ENCODE data around the gene TBX1.

Gene TBX1

GRCh38 chr22:19747551-19747950 lies 13.0 kb upstream of the TBX1 start:
- Histone ChIP-seq H3K4me2 (ENCODE audit: low read length) (no peak overlapping the region), H3K27me3 (ENCODE audit: control insufficient read depth, low read length) (peaks cover 5% of the 10 kb centered on the region; the same call in 1 of the 2 replicates), H3K79me2 (ENCODE audit: control insufficient read depth, low read length) (no peaks in the 10 kb centered on the region), H3K27ac (ENCODE audit: low read depth, low read length) (no peak overlapping the region), H3K4me3 (ENCODE audit: low read length) (no peak overlapping the region), H3K36me3 (ENCODE audit: control insufficient read depth, low read length) (no peaks in the 10 kb centered on the region), H3K4me1 (ENCODE audit: control insufficient read depth, low read length) (no peaks in the 10 kb centered on the region), H4K20me1 (ENCODE audit: control insufficient read depth, insufficient read depth, low read depth, low read length) (no peaks in the 10 kb centered on the region; the same call in 1 of the 2 replicates), H3K9me2 (replicated peaks; ENCODE audit: control insufficient read depth, low read length) (no peaks in the 10 kb centered on the region), H3F3A (ENCODE audit: control insufficient read depth, insufficient read depth) (no peaks in the 10 kb centered on the region), H3K9me3 (ENCODE audit: control insufficient read depth, insufficient read depth, low read length) (no peaks in the 10 kb centered on the region)
- no peak for TF ChIP-seq CTCF (IDR thresholded peaks at IDR 0.05; ENCODE audit: low read depth, low read length, poor library complexity, severe bottlenecking)
- TF ChIP-seq EZH2phosphoT487 (IDR thresholded peaks at IDR 0.05; ENCODE audit: borderline replicate concordance, low read length), result no peak

- Histone ChIP-seq H3K27me3 (ENCODE audit: control insufficient read depth, low read length) (peaks cover 9% of the 10 kb centered on the region; the same call in 1 of the 2 replicates), H3K4me1 (ENCODE audit: control insufficient read depth, low read length) (no peaks in the 10 kb centered on the region), H3K79me2 (ENCODE audit: control insufficient read depth, low read length) (no peaks in the 10 kb centered on the region), H3K27ac (ENCODE audit: low read depth, low read length) (no peak overlapping the region), H3K4me2 (ENCODE audit: low read length) (no peak overlapping the region), H3K9me3 (ENCODE audit: control insufficient read depth, insufficient read depth, low read length) (no peaks in the 10 kb centered on the region), H3F3A (ENCODE audit: control insufficient read depth, insufficient read depth) (no peaks in the 10 kb centered on the region), H3K36me3 (ENCODE audit: control insufficient read depth, low read length) (no peaks in the 10 kb centered on the region), H3K9me2 (replicated peaks; ENCODE audit: control insufficient read depth, low read length) (no peaks in the 10 kb centered on the region), H3K4me3 (ENCODE audit: low read length) (no peak overlapping the region), H4K20me1 (ENCODE audit: control insufficient read depth, insufficient read depth, low read depth, low read length) (no peaks in the 10 kb centered on the region; the same call in 1 of the 2 replicates)
- TF ChIP-seq EZH2phosphoT487 (IDR thresholded peaks at IDR 0.05; ENCODE audit: borderline replicate concordance, low read length), result no peak
- no peak for TF ChIP-seq CTCF (IDR thresholded peaks at IDR 0.05; ENCODE audit: low read depth, low read length, poor library complexity, severe bottlenecking)
Measured at GRCh38 chr22:19748139-19748538, 12.4 kb upstream of the TBX1 start.

DNA sequence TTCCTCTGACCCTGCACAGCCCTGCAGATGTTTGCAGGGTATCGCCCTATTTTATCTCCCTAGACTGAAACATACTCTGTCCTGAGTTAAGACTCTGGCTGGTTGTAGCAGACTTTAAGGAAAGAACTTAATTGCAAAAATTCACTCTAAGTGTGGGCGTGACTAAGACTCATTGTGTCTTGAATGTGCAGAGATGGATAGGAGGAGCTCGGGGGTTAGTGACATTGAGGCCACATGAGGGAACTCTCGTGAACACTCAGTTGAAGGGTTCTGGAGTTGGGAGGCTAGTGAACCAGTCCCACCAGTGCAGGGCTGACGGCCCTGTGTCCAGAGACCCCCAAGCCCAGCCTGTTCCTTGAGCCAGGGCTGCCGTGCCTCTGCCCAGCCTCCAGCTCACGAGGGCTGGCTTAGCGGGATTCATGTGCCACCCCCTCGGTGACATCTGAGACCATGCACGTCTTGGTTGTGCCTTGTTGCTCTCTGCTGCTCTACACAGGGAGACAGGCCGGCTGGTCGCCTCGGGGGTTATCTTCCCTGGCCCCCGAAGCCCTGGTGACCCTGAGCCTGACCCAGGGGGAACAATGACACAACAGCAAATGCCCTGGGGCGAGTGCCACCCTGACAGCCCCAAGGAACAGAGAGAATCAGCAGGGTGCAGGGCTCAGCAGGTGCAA lies 11.4 kb upstream of the TBX1 start:
- Histone ChIP-seq H3K36me3 (ENCODE audit: control insufficient read depth, low read length) (no peaks in the 10 kb centered on the region), H3K27me3 (ENCODE audit: control insufficient read depth, low read length) (peaks cover 17% of the 10 kb centered on the region)

More for the DNA sequence above, 11.4 kb upstream of the TBX1 start:
- Histone ChIP-seq H3K27ac (ENCODE audit: low read depth, low read length) (no peak overlapping the region), H3K4me1 (ENCODE audit: control insufficient read depth, low read length) (no peaks in the 10 kb centered on the region), H3K4me3 (ENCODE audit: low read length) (no peak overlapping the region), H4K20me1 (ENCODE audit: control insufficient read depth, insufficient read depth, low read depth, low read length) (no peaks in the 10 kb centered on the region), H3F3A (ENCODE audit: control insufficient read depth, insufficient read depth) (no peaks in the 10 kb centered on the region), H3K9me3 (ENCODE audit: control insufficient read depth, insufficient read depth, low read length) (no peaks in the 10 kb centered on the region), H3K9me2 (replicated peaks; ENCODE audit: control insufficient read depth, low read length) (no peaks in the 10 kb centered on the region), H3K79me2 (ENCODE audit: control insufficient read depth, low read length) (no peaks in the 10 kb centered on the region), H3K4me2 (ENCODE audit: low read length) (no peak overlapping the region)
- TF ChIP-seq CTCF (IDR thresholded peaks at IDR 0.05; ENCODE audit: low read depth, low read length, poor library complexity, severe bottlenecking), result no peak
- TF ChIP-seq EZH2phosphoT487 (IDR thresholded peaks at IDR 0.05; ENCODE audit: borderline replicate concordance, low read length), result no peak

Data from DOHH2 (cell line).